ENCODE measurements around the gene SNCAIP.

SNCAIP gene

GRCh38 chr5:122507045-122507444, 195.0 kb downstream of the SNCAIP start:
- no peak for DNase-seq (ENCODE audit: low read depth in 1 of 2, low spot score in 1 of 2)
- no peaks in the 10 kb centered on the region for H3K27me3 ChIP-seq (ENCODE audit: insufficient read depth, poor library complexity, severe bottlenecking)

GRCh38 chr5:122507581-122507980, 195.5 kb downstream of the SNCAIP start:
- H3K27ac ChIP-seq (replicated peaks) = no peak overlapping the region
- TF ChIP-seq GABPA (IDR thresholded peaks at IDR 0.05; ENCODE audit: low read depth) = no peak
- TF ChIP-seq REST (IDR thresholded peaks at IDR 0.05; ENCODE audit: insufficient replicate concordance, low read depth) = no peak
- no peak for TF ChIP-seq POLR2AphosphoS5 (IDR thresholded peaks at IDR 0.05; ENCODE audit: low read depth)
- TF ChIP-seq, protein P1, sequence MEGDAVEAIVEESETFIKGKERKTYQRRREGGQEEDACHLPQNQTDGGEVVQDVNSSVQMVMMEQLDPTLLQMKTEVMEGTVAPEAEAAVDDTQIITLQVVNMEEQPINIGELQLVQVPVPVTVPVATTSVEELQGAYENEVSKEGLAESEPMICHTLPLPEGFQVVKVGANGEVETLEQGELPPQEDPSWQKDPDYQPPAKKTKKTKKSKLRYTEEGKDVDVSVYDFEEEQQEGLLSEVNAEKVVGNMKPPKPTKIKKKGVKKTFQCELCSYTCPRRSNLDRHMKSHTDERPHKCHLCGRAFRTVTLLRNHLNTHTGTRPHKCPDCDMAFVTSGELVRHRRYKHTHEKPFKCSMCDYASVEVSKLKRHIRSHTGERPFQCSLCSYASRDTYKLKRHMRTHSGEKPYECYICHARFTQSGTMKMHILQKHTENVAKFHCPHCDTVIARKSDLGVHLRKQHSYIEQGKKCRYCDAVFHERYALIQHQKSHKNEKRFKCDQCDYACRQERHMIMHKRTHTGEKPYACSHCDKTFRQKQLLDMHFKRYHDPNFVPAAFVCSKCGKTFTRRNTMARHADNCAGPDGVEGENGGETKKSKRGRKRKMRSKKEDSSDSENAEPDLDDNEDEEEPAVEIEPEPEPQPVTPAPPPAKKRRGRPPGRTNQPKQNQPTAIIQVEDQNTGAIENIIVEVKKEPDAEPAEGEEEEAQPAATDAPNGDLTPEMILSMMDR (IDR thresholded peaks at IDR 0.05; ENCODE audit: insufficient read depth, low read length) = no peak
- no peak for TF ChIP-seq SPI1 (IDR thresholded peaks at IDR 0.05; ENCODE audit: borderline replicate concordance, low read depth)
- no peak for DNase-seq (ENCODE audit: low read depth in 1 of 2, low spot score in 1 of 2)
- H3K4me3 ChIP-seq (replicated peaks; ENCODE audit: insufficient read depth, low read length) = no peak overlapping the region
- no peaks in the 10 kb centered on the region for H3K27me3 ChIP-seq (ENCODE audit: insufficient read depth, poor library complexity, severe bottlenecking)

More at GRCh38 chr5:122507045-122507444, 195.0 kb downstream of the SNCAIP start:
- H3K4me3 ChIP-seq (replicated peaks; ENCODE audit: insufficient read depth, low read length) = no peak overlapping the region
- no peak overlapping the region for H3K27ac ChIP-seq (replicated peaks)
- TF ChIP-seq SPI1 (IDR thresholded peaks at IDR 0.05; ENCODE audit: borderline replicate concordance, low read depth) (no peak), GABPA (IDR thresholded peaks at IDR 0.05; ENCODE audit: low read depth) (no peak), POLR2AphosphoS5 (IDR thresholded peaks at IDR 0.05; ENCODE audit: low read depth) (no peak), REST (IDR thresholded peaks at IDR 0.05; ENCODE audit: insufficient replicate concordance, low read depth) (no peak)
- TF ChIP-seq, protein P1 (IDR thresholded peaks at IDR 0.05; ENCODE audit: insufficient read depth, low read length) = no peak

- Histone ChIP-seq H3K4me3 (replicated peaks; ENCODE audit: insufficient read depth, low read length) (no peak overlapping the region), H3K27ac (replicated peaks) (no peak overlapping the region), H3K27me3 (ENCODE audit: insufficient read depth, poor library complexity, severe bottlenecking) (no peaks in the 10 kb centered on the region)
- DNase-seq (ENCODE audit: low read depth in 1 of 2, low spot score in 1 of 2) = no peak
- TF ChIP-seq GABPA (IDR thresholded peaks at IDR 0.05; ENCODE audit: low read depth) = no peak
- TF ChIP-seq POLR2AphosphoS5 (IDR thresholded peaks at IDR 0.05; ENCODE audit: low read depth) = no peak
- no peak for TF ChIP-seq REST (IDR thresholded peaks at IDR 0.05; ENCODE audit: insufficient replicate concordance, low read depth)
- no peak for TF ChIP-seq SPI1 (IDR thresholded peaks at IDR 0.05; ENCODE audit: borderline replicate concordance, low read depth)
- TF ChIP-seq, protein P1 (IDR thresholded peaks at IDR 0.05; ENCODE audit: insufficient read depth, low read length) = no peak
Measured at GRCh38 chr5:122508623-122509022, 196.6 kb downstream of the SNCAIP start.
